Measurements from ENCODE around the gene SAYSD1.

- TF ChIP-seq POLR2AphosphoS5 (IDR thresholded peaks at IDR 0.05; ENCODE audit: low read depth, low read length) (no peak), SIN3A (IDR thresholded peaks at IDR 0.05; ENCODE audit: borderline replicate concordance, insufficient read depth, low read length) (no peak)
These were observed 25.7 kb upstream of the SAYSD1 start for GRCh38 chr6:39140556-39141167.

Data from PFSK-1 (cell line).